Esophagus squamous epithelium (tissue), 5 donors: ENCODE results near the gene STK38. TPM values are rescaled to one million over a fixed set of nuclear protein-coding genes. Genes with fewer than 3 reads are reported as not detected.

Source experiments
- DNase-seq: peaks from one replicate; lab custom pipeline; 2025; lab: John Stamatoyannopoulos, UW
- H3K27ac ChIP-seq, 4 donors: fragments of 200-600 bp; sonication (generic); one replicate each; pipeline ENCODE4 v1.5.1; 2016 to 2019; ENCODE audit warnings: mild to moderate bottlenecking in 1 of 4
- H3K27me3 ChIP-seq, 4 donors: fragments of 200-600 bp; sonication (generic); 1 replicate in 3 of 4; 2 replicates in 1 of 4; pipeline versions ENCODE4 v1.5.1 to v1.6.0; 2017 to 2021; ENCODE audit warnings: antibody characterized with exemption in 1 of 4
- H3K36me3 ChIP-seq, 3 donors: fragments of 200-600 bp; sonication (generic); one replicate each; pipeline ENCODE4 v1.5.1; 2016 to 2019
- H3K4me1 ChIP-seq, 3 donors: fragments of 200-600 bp; sonication (generic); one replicate each; pipeline ENCODE4 v1.5.1; 2017 to 2019
- H3K4me3 ChIP-seq, 4 donors: fragments of 200-600 bp; sonication (generic); 1 replicate in 3 of 4; 2 replicates in 1 of 4; pipeline ENCODE4 v1.5.1; 2016 to 2019; ENCODE audit warnings: mild to moderate bottlenecking in 2 of 4, moderate library complexity in 1 of 4
- H3K9me3 ChIP-seq, 3 donors: fragments of 200-600 bp; sonication (generic); one replicate each; pipeline ENCODE4 v1.5.1; 2016 to 2019
- CTCF ChIP-seq, 6 experiments: fragments of 450-650 bp in 4 of 6; fragments of 200-600 bp in 2 of 6; sonication (generic) in 2 of 6; IDR thresholded peaks; one replicate each; pipeline ENCODE4 v1.5.1; 2016 to 2019; ENCODE audit warnings: antibody characterized with exemption in 6 of 6, mild to moderate bottlenecking in 4 of 6, moderate library complexity in 4 of 6
- POLR2A ChIP-seq, 4 donors: fragments of 450-650 bp; IDR thresholded peaks; one replicate each; pipeline ENCODE4 v1.6.1; 2017; ENCODE audit warnings: antibody characterized with exemption in 4 of 4, mild to moderate bottlenecking in 4 of 4, moderate library complexity in 3 of 4
- WGBS, 2 donors: methylation state at CpG; one replicate each; pipeline ENCODE4 v1.1.5; 2018; 5-methylcytosine and 5-hydroxymethylcytosine counted together
- intact Hi-C: fragments of 100-400 bp; cut with DNase I; formaldehyde crosslinking; loops from one replicate; pipeline ENCODE4 v1.15.0; 2022
- total RNA-seq, 4 donors: library from RNA; depleted of rRNA; stranded (reverse); fragments of >200 nt; gene quantifications; one replicate each; pipeline ENCODE4 v1.1.0, GENCODE V29; 2016
- donor health status: DM: yes; HTN: yes; CAD: no.

Gene STK38
- total RNA-seq, 4 donors from 2014 or later, result 26.5 to 33.6 (median 30.3) TPM

- Histone ChIP-seq H3K27me3 (no peaks in the 10 kb centered on the region), H3K4me1 (peaks cover 6 to 38% (median 18%) of the 10 kb centered on the region in 3 donors), H3K36me3 (no peaks in the 10 kb centered on the region), H3K9me3 (no peaks in the 10 kb centered on the region), H3K27ac (no peak overlapping the region), H3K4me3 (no peak overlapping the region)
- WGBS, 2 donors, result 58 to 83% methylated on average over 4 of the region's 4 CpGs
- DNase-seq, result no peak
- intact Hi-C loops, result no loop called here
- no peak for TF ChIP-seq CTCF (IDR thresholded peaks at IDR 0.05)
- no peak for TF ChIP-seq POLR2A (IDR thresholded peaks at IDR 0.05)
Observed at GRCh38 chr6:36581716-36582115, 34.4 kb upstream of the STK38 start.

GRCh38 chr6:36580184-36580526 is 32.9 kb upstream of the STK38 start:
- H3K36me3 ChIP-seq, result no peaks in the 10 kb centered on the region
- no peaks in the 10 kb centered on the region for H3K27me3 ChIP-seq
- H3K4me1 ChIP-seq, result peaks cover 6 to 40% (median 18%) of the 10 kb centered on the region in 3 donors
- no peak for DNase-seq
- H3K9me3 ChIP-seq, result no peaks in the 10 kb centered on the region
- intact Hi-C loops, result no loop called here
- H3K27ac ChIP-seq, result peak overlapping the region; percentile 57 to 88 (median 78)
- WGBS, 2 donors, result 70 to 80% methylated on average over 8 of the region's 8 CpGs
- TF ChIP-seq CTCF (IDR thresholded peaks at IDR 0.05), result no peak
- TF ChIP-seq POLR2A (IDR thresholded peaks at IDR 0.05), result no peak
- peak overlapping the region in 1 of 4 donors; percentile 13 for H3K4me3 ChIP-seq

- intact Hi-C loops, result no loop called here
- Histone ChIP-seq H3K4me3 (no peak overlapping the region), H3K9me3 (no peaks in the 10 kb centered on the region), H3K27ac (peak overlapping the region in 2 of 4 donors; percentile 2 to 88), H3K4me1 (peaks cover 6 to 40% (median 18%) of the 10 kb centered on the region in 3 donors), H3K36me3 (no peaks in the 10 kb centered on the region), H3K27me3 (no peaks in the 10 kb centered on the region)
- TF ChIP-seq POLR2A (IDR thresholded peaks at IDR 0.05), result no peak
- no peak for TF ChIP-seq CTCF (IDR thresholded peaks at IDR 0.05)
- WGBS, 2 donors, result 90% methylated on average over 4 of the region's 4 CpGs
- DNase-seq, result no peak
Observed at GRCh38 chr6:36578431-36578830, 31.2 kb upstream of the STK38 start.

GRCh38 chr6:36578030-36578429 is 30.8 kb upstream of the STK38 start:
- Histone ChIP-seq H3K4me1 (peaks cover 6 to 40% (median 18%) of the 10 kb centered on the region in 3 donors), H3K9me3 (no peaks in the 10 kb centered on the region), H3K36me3 (no peaks in the 10 kb centered on the region), H3K27ac (peak overlapping the region in 2 of 4 donors; percentile 2 to 88), H3K27me3 (no peaks in the 10 kb centered on the region), H3K4me3 (no peak overlapping the region)
- WGBS, 2 donors, result 83 to 89% methylated on average over 5 of the region's 5 CpGs
- no peak for DNase-seq
- TF ChIP-seq POLR2A (IDR thresholded peaks at IDR 0.05) (no peak), CTCF (IDR thresholded peaks at IDR 0.05) (no peak)
- intact Hi-C loops, result no loop called here

GRCh38 chr6:36577301-36577700 is 30.0 kb upstream of the STK38 start:
- 13 to 21% methylated on average over 2 of the region's 2 CpGs for WGBS, 2 donors
- no peak for DNase-seq
- Histone ChIP-seq H3K4me1 (peaks cover 6 to 40% (median 18%) of the 10 kb centered on the region in 3 donors), H3K9me3 (no peaks in the 10 kb centered on the region), H3K4me3 (no peak overlapping the region), H3K27me3 (no peaks in the 10 kb centered on the region), H3K36me3 (no peaks in the 10 kb centered on the region), H3K27ac (peak overlapping the region in 2 of 4 donors; percentile 27 to 39)
- no peak for TF ChIP-seq POLR2A (IDR thresholded peaks at IDR 0.05)
- TF ChIP-seq CTCF (IDR thresholded peaks at IDR 0.05), result no peak
- intact Hi-C loops, result no loop called here
